Suprapubic skin (tissue), 4 donors: ENCODE results near the gene YKT6. TPM values are rescaled to one million over a fixed set of nuclear protein-coding genes. Genes with fewer than 3 reads are reported as not detected.

ENCODE experiments used
- DNase-seq, 2 donors: peaks; one replicate each; pipeline ENCODE4 v3.0.0-alpha.2; 2019; ENCODE audit warnings: low spot score in 2 of 2
- H3K27ac ChIP-seq: fragments of 200-600 bp; sonication (generic); one replicate; pipeline ENCODE4 v1.5.1; 2019
- H3K27me3 ChIP-seq: fragments of 200-600 bp; sonication (generic); one replicate; pipeline ENCODE4 v1.5.1; 2019
- H3K36me3 ChIP-seq: fragments of 200-600 bp; sonication (generic); one replicate; pipeline ENCODE4 v1.5.1; 2019
- H3K4me1 ChIP-seq: fragments of 200-600 bp; sonication (generic); one replicate; pipeline ENCODE4 v1.5.1; 2019
- H3K4me3 ChIP-seq: fragments of 200-600 bp; sonication (generic); one replicate; pipeline ENCODE4 v1.5.1; 2019; ENCODE audit warnings: mild to moderate bottlenecking
- H3K9me3 ChIP-seq: fragments of 200-600 bp; sonication (generic); one replicate; pipeline ENCODE4 v1.5.1; 2019
- EP300 ChIP-seq: sonication (generic); formaldehyde crosslinking; IDR thresholded peaks from one replicate; pipeline ENCODE4 v1.6.1; 2017; ENCODE audit warnings: antibody characterized with exemption
- POLR2A ChIP-seq, 2 donors: fragments of 450-650 bp; IDR thresholded peaks; one replicate each; pipeline ENCODE4 v1.6.1; 2017; ENCODE audit warnings: antibody characterized with exemption in 2 of 2, mild to moderate bottlenecking in 2 of 2, moderate library complexity in 2 of 2
- POLR2AphosphoS5 ChIP-seq, 3 donors: sonication (generic); formaldehyde crosslinking; IDR thresholded peaks; one replicate each; pipeline ENCODE4 v1.6.1; 2017; ENCODE audit warnings: antibody characterized with exemption in 3 of 3
- whole genome bisulfite sequencing: methylation state at CpG from one replicate; pipeline ENCODE4 v1.1.5; 2018; 5-methylcytosine and 5-hydroxymethylcytosine counted together
- total RNA-seq, 4 donors: library from RNA; depleted of rRNA; stranded (reverse); fragments of >200 nt; gene quantifications; one replicate each; pipeline ENCODE4 v1.1.0, GENCODE V29; 2016
- TF ChIP-seq, protein P1 (sequence below), 2 donors: fragments of 200-600 bp in 1 of 2; fragments of 450-650 bp in 1 of 2; sonication (generic) in 1 of 2; IDR thresholded peaks; one replicate each; pipeline ENCODE4 v1.5.1; 2016 to 2019; ENCODE audit warnings: antibody characterized with exemption in 2 of 2, mild to moderate bottlenecking in 1 of 2, moderate library complexity in 1 of 2

Gene YKT6
- total RNA-seq, 4 donors from 2014 or later = 40.6 to 52.1 (median 43.5) TPM

- TF ChIP-seq EP300 = no peak
- 82% methylated on average over 3 of the region's 3 CpGs for WGBS
- no peaks in the 10 kb centered on the region for H3K36me3 ChIP-seq
- H3K9me3 ChIP-seq = no peaks in the 10 kb centered on the region
- no peak overlapping the region for H3K4me3 ChIP-seq
- no peak overlapping the region for H3K27ac ChIP-seq
- no peak for DNase-seq
- H3K27me3 ChIP-seq = no peaks in the 10 kb centered on the region
- no peaks in the 10 kb centered on the region for H3K4me1 ChIP-seq
Observed at GRCh38 chr7:44175730-44176129, 25.0 kb upstream of the YKT6 start.

- TF ChIP-seq POLR2AphosphoS5 (IDR thresholded peaks at IDR 0.05) = no peak
- TF ChIP-seq POLR2A (IDR thresholded peaks at IDR 0.05) = no peak
- no peak for TF ChIP-seq EP300
- TF ChIP-seq, protein P1, sequence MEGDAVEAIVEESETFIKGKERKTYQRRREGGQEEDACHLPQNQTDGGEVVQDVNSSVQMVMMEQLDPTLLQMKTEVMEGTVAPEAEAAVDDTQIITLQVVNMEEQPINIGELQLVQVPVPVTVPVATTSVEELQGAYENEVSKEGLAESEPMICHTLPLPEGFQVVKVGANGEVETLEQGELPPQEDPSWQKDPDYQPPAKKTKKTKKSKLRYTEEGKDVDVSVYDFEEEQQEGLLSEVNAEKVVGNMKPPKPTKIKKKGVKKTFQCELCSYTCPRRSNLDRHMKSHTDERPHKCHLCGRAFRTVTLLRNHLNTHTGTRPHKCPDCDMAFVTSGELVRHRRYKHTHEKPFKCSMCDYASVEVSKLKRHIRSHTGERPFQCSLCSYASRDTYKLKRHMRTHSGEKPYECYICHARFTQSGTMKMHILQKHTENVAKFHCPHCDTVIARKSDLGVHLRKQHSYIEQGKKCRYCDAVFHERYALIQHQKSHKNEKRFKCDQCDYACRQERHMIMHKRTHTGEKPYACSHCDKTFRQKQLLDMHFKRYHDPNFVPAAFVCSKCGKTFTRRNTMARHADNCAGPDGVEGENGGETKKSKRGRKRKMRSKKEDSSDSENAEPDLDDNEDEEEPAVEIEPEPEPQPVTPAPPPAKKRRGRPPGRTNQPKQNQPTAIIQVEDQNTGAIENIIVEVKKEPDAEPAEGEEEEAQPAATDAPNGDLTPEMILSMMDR (IDR thresholded peaks at IDR 0.05) = no peak
- 81% methylated on average over 5 of the region's 7 CpGs for WGBS
Observed at GRCh38 chr7:44176486-44176885, 24.3 kb upstream of the YKT6 start.

DNA sequence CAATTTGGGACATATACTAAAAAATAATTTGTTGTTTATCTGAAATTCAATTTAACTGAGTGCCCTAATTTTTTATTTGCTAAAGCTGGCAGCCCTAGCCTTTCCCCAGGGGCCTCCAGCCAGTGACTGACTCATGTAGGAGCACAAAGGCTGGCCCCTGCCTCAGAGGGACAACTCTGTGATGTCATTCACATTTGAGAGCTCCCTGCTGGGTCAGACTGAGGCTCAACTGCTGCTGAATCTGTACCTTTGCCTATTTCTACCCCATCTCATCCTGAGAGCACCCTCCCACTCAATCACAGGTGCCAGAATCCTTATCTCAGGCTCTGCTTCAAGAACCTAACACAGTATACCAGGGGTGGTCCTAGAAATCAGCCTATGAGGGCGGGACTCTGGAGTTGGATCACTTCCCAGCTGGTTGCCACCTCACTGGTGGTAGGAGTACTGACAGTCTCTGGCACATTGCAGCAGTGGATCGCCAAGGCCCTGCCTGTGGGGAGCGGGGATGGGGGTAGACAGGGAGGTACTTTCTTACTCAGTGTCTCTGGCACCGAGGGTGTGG, 23.1 kb upstream of the YKT6 start:
- H3K9me3 ChIP-seq = no peaks in the 10 kb centered on the region
- H3K27me3 ChIP-seq = no peaks in the 10 kb centered on the region
- H3K27ac ChIP-seq = no peak overlapping the region
- DNase-seq = no peak
- no peaks in the 10 kb centered on the region for H3K36me3 ChIP-seq
- H3K4me3 ChIP-seq = no peak overlapping the region
- no peaks in the 10 kb centered on the region for H3K4me1 ChIP-seq
- WGBS = 71% methylated on average over 4 of the region's 4 CpGs
- no peak for TF ChIP-seq POLR2A (IDR thresholded peaks at IDR 0.05)
- TF ChIP-seq, protein P1 (IDR thresholded peaks at IDR 0.05) = no peak
- no peak for TF ChIP-seq POLR2AphosphoS5 (IDR thresholded peaks at IDR 0.05)
- no peak for TF ChIP-seq EP300

More at GRCh38 chr7:44176486-44176885, 24.3 kb upstream of the YKT6 start:
- Histone ChIP-seq H3K36me3 (no peaks in the 10 kb centered on the region), H3K27me3 (no peaks in the 10 kb centered on the region), H3K4me3 (no peak overlapping the region), H3K4me1 (no peaks in the 10 kb centered on the region), H3K9me3 (no peaks in the 10 kb centered on the region), H3K27ac (no peak overlapping the region)
- DNase-seq = no peak

DNA sequence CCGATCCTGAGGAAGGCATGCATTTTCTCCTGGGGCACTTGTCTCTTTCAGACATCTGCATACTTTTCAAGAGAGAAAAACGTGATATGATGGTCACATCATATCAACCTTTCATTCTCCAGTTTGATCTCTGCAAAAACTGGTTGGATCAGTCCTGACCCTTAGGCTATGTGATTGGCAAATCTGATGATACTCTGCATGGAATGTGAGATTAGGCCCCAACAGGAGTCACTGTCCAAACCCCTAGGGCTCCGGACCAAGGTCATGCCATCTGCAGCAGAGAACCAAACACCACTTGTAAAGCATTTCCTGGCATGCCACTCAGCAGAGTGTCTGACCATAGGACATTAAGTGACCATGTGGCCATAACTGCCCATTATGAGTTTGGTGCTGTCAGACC, 20.1 kb upstream of the YKT6 start:
- no peak overlapping the region for H3K27ac ChIP-seq
- no peaks in the 10 kb centered on the region for H3K9me3 ChIP-seq
- no peak for TF ChIP-seq POLR2AphosphoS5 (IDR thresholded peaks at IDR 0.05)
- no peak for TF ChIP-seq EP300
- TF ChIP-seq, protein P1 (IDR thresholded peaks at IDR 0.05) = no peak
- no peak for TF ChIP-seq POLR2A (IDR thresholded peaks at IDR 0.05)
- 40% methylated on average over 2 of the region's 3 CpGs for WGBS
- H3K36me3 ChIP-seq = no peaks in the 10 kb centered on the region
- no peak for DNase-seq
- no peak overlapping the region for H3K4me3 ChIP-seq
- H3K27me3 ChIP-seq = no peaks in the 10 kb centered on the region
- H3K4me1 ChIP-seq = peaks cover 3% of the 10 kb centered on the region

DNA sequence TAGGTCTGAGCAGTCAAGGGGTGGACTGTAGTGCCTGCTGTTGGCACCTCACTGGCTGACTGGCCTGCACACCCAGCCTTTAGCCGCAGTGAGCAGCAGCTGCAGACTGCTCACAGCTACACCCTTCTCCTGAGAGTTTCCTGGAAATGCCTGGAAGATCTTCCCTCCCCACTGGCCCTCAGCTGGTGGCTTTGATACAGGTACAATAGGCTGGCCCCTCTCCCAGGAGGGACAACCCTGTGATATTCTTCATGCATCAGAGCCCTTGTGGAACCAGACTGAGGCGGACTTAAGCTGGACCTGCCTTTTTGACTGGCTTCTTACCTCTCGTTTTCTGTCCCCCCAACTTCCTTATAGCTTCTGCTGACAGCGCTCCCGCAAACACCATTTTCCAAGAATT, 18.0 kb upstream of the YKT6 start:
- Histone ChIP-seq H3K27ac (no peak overlapping the region), H3K4me3 (no peak overlapping the region), H3K4me1 (peaks cover 3% of the 10 kb centered on the region), H3K36me3 (no peaks in the 10 kb centered on the region), H3K27me3 (no peaks in the 10 kb centered on the region), H3K9me3 (no peaks in the 10 kb centered on the region)
- no peak for DNase-seq
- WGBS = 83% methylated on average over 5 of the region's 5 CpGs
- TF ChIP-seq POLR2A (IDR thresholded peaks at IDR 0.05) (no peak), EP300 (no peak)

GRCh38 chr7:44183386-44183785, 17.4 kb upstream of the YKT6 start:
- 29% methylated on average over 2 of the region's 2 CpGs for WGBS
- no peak for DNase-seq
- TF ChIP-seq EP300 = no peak
- TF ChIP-seq, protein P1 (IDR thresholded peaks at IDR 0.05) = no peak
- TF ChIP-seq POLR2AphosphoS5 (IDR thresholded peaks at IDR 0.05) = no peak
- no peak for TF ChIP-seq POLR2A (IDR thresholded peaks at IDR 0.05)
- H3K36me3 ChIP-seq = no peaks in the 10 kb centered on the region
- H3K27me3 ChIP-seq = no peaks in the 10 kb centered on the region
- H3K9me3 ChIP-seq = no peaks in the 10 kb centered on the region
- peaks cover 3% of the 10 kb centered on the region for H3K4me1 ChIP-seq
- no peak overlapping the region for H3K4me3 ChIP-seq
- H3K27ac ChIP-seq = no peak overlapping the region
